A549 (cell line): Measurements from ENCODE around the gene TOX2. TPM values are rescaled to one million over a fixed set of nuclear protein-coding genes. Genes with fewer than 3 reads are reported as not detected.

Experiments used
- BHLHE40 ChIP-seq: IDR thresholded peaks from 2 replicates; pipeline ENCODE4 v1.6.1; 2012; ENCODE audit warnings: low read depth, low read length, inconsistent platforms
- CBX8 ChIP-seq: fragments of 200-600 bp; sonication (generic); IDR thresholded peaks from 2 replicates; pipeline ENCODE4 v1.6.1; 2016
- CEBPB ChIP-seq, 2 experiments: fragments of >200 bp in 1 of 2; sonication (Bioruptor Twin) in 1 of 2; formaldehyde crosslinking in 1 of 2; IDR thresholded peaks; 2 replicates each; pipeline ENCODE4 v1.6.1; 2012 to 2016
- CHD2 ChIP-seq: fragments of 150-350 bp; IDR thresholded peaks from 2 replicates; pipeline ENCODE4 v1.6.1; 2014; ENCODE audit warnings: low read length; ENCODE audit not compliant: partially characterized antibody
- CHD4 ChIP-seq: fragments of 200-600 bp; sonication (generic); IDR thresholded peaks from 2 replicates; pipeline ENCODE4 v1.6.1; 2016; ENCODE audit warnings: antibody characterized with exemption, mild to moderate bottlenecking, borderline replicate concordance
- EHMT2 ChIP-seq: fragments of 200-600 bp; sonication (generic); IDR thresholded peaks from 2 replicates; pipeline ENCODE4 v1.6.1; 2016; ENCODE audit warnings: antibody characterized with exemption, low read depth, mild to moderate bottlenecking, moderate library complexity
- ESRRA ChIP-seq: fragments of 150-350 bp; IDR thresholded peaks from 2 replicates; pipeline ENCODE4 v1.6.1; 2014; ENCODE audit warnings: mild to moderate bottlenecking, low read length, borderline replicate concordance
- FOXS1 ChIP-seq: fragments of 250-450 bp; sonication (Bioruptor Pico); IDR thresholded peaks from 2 replicates; pipeline ENCODE4 v1.5.0; 2020; ENCODE audit warnings: mild to moderate bottlenecking, moderate library complexity
- HDAC2 ChIP-seq: fragments of 200-600 bp; sonication (generic); IDR thresholded peaks from 2 replicates; pipeline ENCODE4 v1.6.1; 2016
- HEYL ChIP-seq: fragments of 250-450 bp; sonication (Bioruptor Pico); IDR thresholded peaks from 2 replicates; pipeline ENCODE4 v1.8.0; 2021; ENCODE audit warnings: mild to moderate bottlenecking, moderate library complexity
- HOXB5 ChIP-seq: fragments of 250-450 bp; sonication (Bioruptor Pico); IDR thresholded peaks from 2 replicates; pipeline ENCODE4 v1.5.0; 2020; ENCODE audit warnings: mild to moderate bottlenecking, moderate library complexity
- JUN ChIP-seq, 2 experiments: fragments of >200 bp; sonication (Bioruptor Twin); formaldehyde crosslinking; IDR thresholded peaks; 2 replicates in 1 of 2; 3 replicates in 1 of 2; pipeline ENCODE4 v1.6.1; 2016 to 2017
- NPAS2 ChIP-seq: fragments of 250-450 bp; sonication (Bioruptor Pico); IDR thresholded peaks from 2 replicates; pipeline ENCODE4 v1.8.0; 2022; ENCODE audit warnings: mild to moderate bottlenecking, moderate library complexity, borderline replicate concordance
- NR3C1 ChIP-seq: fragments of >200 bp; sonication (Bioruptor Twin); formaldehyde crosslinking; IDR thresholded peaks from 3 replicates; pipeline ENCODE4 v1.6.1; 2017
- POLR2AphosphoS2 ChIP-seq: conservative IDR thresholded peaks from 2 replicates; pipeline ENCODE4 v1.6.1; 2012; ENCODE audit warnings: low read length, improper control_type of control experiment, inconsistent platforms
- RNF2 ChIP-seq: fragments of 200-600 bp; sonication (generic); IDR thresholded peaks from 2 replicates; pipeline ENCODE4 v1.6.1; 2016; ENCODE audit warnings: low read depth, mild to moderate bottlenecking, antibody characterized with exemption, moderate library complexity, borderline replicate concordance
- SMC3 ChIP-seq: fragments of >200 bp; sonication (Bioruptor Twin); formaldehyde crosslinking; IDR thresholded peaks from 3 replicates; pipeline ENCODE4 v1.6.1; 2018; ENCODE audit warnings: inconsistent platforms
- SREBF2 ChIP-seq: fragments of 450-650 bp; IDR thresholded peaks from 2 replicates; pipeline ENCODE4 v1.6.1; 2014; ENCODE audit warnings: mild to moderate bottlenecking, moderate library complexity
- ZFP36 ChIP-seq: fragments of 450-650 bp; IDR thresholded peaks from 2 replicates; pipeline ENCODE4 v1.6.1; 2014; ENCODE audit warnings: borderline replicate concordance; ENCODE audit not compliant: partially characterized antibody
- polyA plus RNA-seq, 4 experiments: library from polyadenylated mRNA; depleted of rRNA in 3 of 4; stranded (reverse); fragments of >200 nt; fragmentation: RNase III in 1 of 4; extraction: RNeasy Plus Mini Kit Qiagen cat#74134 plus additional on column Dnase treatment in 1 of 4; gene quantifications; 2 replicates in 3 of 4; 3 replicates in 1 of 4; pipeline ENCODE4 v1.2.3, GENCODE V29; 2011 to 2017
- TF ChIP-seq, protein P1 (sequence below): fragments of >200 bp; sonication (Bioruptor Twin); formaldehyde crosslinking; IDR thresholded peaks from 3 replicates; pipeline ENCODE4 v1.6.1; 2016
- TF ChIP-seq, protein P2 (sequence below): fragments of >200 bp; sonication (Bioruptor Twin); formaldehyde crosslinking; IDR thresholded peaks from 3 replicates; pipeline ENCODE4 v1.5.1; 2016
- TF ChIP-seq, protein P3 (sequence below): IDR thresholded peaks from 2 replicates; pipeline ENCODE4 v1.6.1; 2012; ENCODE audit warnings: low read depth, borderline replicate concordance
- TF ChIP-seq, protein P4 (sequence below): fragments of 150-350 bp; IDR thresholded peaks from 2 replicates; pipeline ENCODE4 v1.6.1; 2014; ENCODE audit warnings: low read depth, mild to moderate bottlenecking, low read length
- TF ChIP-seq, protein P5 (sequence below): fragments of 250-450 bp; sonication (Bioruptor Pico); IDR thresholded peaks from 2 replicates; pipeline ENCODE4 v1.5.0; 2020; ENCODE audit warnings: low read depth, mild to moderate bottlenecking, moderate library complexity
- TF ChIP-seq, protein P6 (sequence below): fragments of 200-600 bp; sonication (generic); IDR thresholded peaks from 2 replicates; pipeline ENCODE4 v1.6.1; 2016; ENCODE audit warnings: antibody characterized with exemption, mild to moderate bottlenecking, moderate library complexity
- TF ChIP-seq, protein P7 (sequence below): fragments of 250-450 bp; sonication (Bioruptor Pico); IDR thresholded peaks from 2 replicates; pipeline ENCODE4 v1.5.0; 2021; ENCODE audit warnings: mild to moderate bottlenecking, moderate library complexity, borderline replicate concordance
- TF ChIP-seq, protein P8 (sequence below): fragments of >200 bp; sonication (Bioruptor Twin); formaldehyde crosslinking; IDR thresholded peaks from 2 replicates; pipeline ENCODE4 v1.6.1; 2016

Gene TOX2
- polyA plus RNA-seq, 2 of the 4 experiments (the other 2 are of a cell fraction): 2.5 to 5.3 TPM

DNA sequence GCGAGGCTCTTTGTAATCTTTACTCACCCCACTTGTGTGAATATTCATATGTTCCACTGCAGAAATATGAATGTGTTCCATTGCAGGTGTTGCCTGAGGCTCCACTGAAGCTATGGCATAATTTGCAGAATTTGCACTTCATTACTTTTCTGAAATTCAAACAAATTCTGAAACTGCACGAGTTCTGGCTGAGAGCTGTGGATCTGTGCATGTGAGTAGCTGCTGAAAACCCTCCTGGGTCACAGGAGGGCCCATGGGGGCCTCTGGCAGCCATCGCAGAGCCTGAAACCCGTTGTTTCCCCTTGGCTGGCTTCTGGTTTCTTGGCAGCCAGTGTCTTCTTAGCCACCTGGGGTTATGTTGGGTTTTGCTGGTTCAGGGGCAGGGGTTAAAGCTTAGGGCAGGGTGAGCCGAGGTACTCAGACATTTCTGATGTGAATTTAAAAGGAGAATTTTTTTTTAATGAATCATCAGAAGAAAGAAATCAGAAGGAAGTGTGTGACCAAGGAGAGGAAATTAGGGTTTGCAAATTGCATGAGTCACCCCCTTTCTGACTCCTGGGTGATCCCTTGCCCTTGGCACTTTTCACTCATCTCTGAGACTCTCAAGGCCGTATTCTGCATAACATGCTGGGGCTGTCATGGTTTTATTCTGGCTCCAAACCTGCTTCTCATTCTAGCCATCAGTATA, 40.6 kb downstream of the TOX2 start (continued):
- TF ChIP-seq, protein P1, sequence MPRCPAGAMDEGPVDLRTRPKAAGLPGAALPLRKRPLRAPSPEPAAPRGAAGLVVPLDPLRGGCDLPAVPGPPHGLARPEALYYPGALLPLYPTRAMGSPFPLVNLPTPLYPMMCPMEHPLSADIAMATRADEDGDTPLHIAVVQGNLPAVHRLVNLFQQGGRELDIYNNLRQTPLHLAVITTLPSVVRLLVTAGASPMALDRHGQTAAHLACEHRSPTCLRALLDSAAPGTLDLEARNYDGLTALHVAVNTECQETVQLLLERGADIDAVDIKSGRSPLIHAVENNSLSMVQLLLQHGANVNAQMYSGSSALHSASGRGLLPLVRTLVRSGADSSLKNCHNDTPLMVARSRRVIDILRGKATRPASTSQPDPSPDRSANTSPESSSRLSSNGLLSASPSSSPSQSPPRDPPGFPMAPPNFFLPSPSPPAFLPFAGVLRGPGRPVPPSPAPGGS: peak; percentile 68; the same call in 1 of the 3 replicates
- TF ChIP-seq, protein P2, sequence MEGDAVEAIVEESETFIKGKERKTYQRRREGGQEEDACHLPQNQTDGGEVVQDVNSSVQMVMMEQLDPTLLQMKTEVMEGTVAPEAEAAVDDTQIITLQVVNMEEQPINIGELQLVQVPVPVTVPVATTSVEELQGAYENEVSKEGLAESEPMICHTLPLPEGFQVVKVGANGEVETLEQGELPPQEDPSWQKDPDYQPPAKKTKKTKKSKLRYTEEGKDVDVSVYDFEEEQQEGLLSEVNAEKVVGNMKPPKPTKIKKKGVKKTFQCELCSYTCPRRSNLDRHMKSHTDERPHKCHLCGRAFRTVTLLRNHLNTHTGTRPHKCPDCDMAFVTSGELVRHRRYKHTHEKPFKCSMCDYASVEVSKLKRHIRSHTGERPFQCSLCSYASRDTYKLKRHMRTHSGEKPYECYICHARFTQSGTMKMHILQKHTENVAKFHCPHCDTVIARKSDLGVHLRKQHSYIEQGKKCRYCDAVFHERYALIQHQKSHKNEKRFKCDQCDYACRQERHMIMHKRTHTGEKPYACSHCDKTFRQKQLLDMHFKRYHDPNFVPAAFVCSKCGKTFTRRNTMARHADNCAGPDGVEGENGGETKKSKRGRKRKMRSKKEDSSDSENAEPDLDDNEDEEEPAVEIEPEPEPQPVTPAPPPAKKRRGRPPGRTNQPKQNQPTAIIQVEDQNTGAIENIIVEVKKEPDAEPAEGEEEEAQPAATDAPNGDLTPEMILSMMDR: no peak
- TF ChIP-seq NPAS2 (CRISPR knock-in tag) (no peak), JUN (IDR thresholded peaks at IDR 0.05) (peak; percentile 85 to 90; a peak in 4 of 5 replicates), FOXS1 (no peak), CHD4 (no peak), HEYL (CRISPR knock-in tag) (no peak), NR3C1 (no peak), SREBF2 (no peak), CEBPB (IDR thresholded peaks at IDR 0.05) (peak in 1 of 2 experiments; percentile 34; a peak in 1 of 4 replicates), HOXB5 (no peak), SMC3 (peak; percentile 35; the same call in 2 of the 3 replicates), CHD2 (no peak), BHLHE40 (no peak), RNF2 (no peak), ZFP36 (no peak), EHMT2 (no peak), HDAC2 (no peak), CBX8 (no peak), ESRRA (peak; percentile 84), POLR2AphosphoS2 (no peak)
- TF ChIP-seq, protein P3, sequence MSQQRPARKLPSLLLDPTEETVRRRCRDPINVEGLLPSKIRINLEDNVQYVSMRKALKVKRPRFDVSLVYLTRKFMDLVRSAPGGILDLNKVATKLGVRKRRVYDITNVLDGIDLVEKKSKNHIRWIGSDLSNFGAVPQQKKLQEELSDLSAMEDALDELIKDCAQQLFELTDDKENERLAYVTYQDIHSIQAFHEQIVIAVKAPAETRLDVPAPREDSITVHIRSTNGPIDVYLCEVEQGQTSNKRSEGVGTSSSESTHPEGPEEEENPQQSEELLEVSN: no peak
- TF ChIP-seq, protein P4, sequence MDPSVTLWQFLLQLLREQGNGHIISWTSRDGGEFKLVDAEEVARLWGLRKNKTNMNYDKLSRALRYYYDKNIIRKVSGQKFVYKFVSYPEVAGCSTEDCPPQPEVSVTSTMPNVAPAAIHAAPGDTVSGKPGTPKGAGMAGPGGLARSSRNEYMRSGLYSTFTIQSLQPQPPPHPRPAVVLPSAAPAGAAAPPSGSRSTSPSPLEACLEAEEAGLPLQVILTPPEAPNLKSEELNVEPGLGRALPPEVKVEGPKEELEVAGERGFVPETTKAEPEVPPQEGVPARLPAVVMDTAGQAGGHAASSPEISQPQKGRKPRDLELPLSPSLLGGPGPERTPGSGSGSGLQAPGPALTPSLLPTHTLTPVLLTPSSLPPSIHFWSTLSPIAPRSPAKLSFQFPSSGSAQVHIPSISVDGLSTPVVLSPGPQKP: no peak
- TF ChIP-seq, protein P5, sequence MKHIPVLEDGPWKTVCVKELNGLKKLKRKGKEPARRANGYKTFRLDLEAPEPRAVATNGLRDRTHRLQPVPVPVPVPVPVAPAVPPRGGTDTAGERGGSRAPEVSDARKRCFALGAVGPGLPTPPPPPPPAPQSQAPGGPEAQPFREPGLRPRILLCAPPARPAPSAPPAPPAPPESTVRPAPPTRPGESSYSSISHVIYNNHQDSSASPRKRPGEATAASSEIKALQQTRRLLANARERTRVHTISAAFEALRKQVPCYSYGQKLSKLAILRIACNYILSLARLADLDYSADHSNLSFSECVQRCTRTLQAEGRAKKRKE (CRISPR knock-in tag): no peak
- TF ChIP-seq, protein P6, sequence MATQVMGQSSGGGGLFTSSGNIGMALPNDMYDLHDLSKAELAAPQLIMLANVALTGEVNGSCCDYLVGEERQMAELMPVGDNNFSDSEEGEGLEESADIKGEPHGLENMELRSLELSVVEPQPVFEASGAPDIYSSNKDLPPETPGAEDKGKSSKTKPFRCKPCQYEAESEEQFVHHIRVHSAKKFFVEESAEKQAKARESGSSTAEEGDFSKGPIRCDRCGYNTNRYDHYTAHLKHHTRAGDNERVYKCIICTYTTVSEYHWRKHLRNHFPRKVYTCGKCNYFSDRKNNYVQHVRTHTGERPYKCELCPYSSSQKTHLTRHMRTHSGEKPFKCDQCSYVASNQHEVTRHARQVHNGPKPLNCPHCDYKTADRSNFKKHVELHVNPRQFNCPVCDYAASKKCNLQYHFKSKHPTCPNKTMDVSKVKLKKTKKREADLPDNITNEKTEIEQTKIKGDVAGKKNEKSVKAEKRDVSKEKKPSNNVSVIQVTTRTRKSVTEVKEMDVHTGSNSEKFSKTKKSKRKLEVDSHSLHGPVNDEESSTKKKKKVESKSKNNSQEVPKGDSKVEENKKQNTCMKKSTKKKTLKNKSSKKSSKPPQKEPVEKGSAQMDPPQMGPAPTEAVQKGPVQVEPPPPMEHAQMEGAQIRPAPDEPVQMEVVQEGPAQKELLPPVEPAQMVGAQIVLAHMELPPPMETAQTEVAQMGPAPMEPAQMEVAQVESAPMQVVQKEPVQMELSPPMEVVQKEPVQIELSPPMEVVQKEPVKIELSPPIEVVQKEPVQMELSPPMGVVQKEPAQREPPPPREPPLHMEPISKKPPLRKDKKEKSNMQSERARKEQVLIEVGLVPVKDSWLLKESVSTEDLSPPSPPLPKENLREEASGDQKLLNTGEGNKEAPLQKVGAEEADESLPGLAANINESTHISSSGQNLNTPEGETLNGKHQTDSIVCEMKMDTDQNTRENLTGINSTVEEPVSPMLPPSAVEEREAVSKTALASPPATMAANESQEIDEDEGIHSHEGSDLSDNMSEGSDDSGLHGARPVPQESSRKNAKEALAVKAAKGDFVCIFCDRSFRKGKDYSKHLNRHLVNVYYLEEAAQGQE: no peak
- TF ChIP-seq, protein P7, sequence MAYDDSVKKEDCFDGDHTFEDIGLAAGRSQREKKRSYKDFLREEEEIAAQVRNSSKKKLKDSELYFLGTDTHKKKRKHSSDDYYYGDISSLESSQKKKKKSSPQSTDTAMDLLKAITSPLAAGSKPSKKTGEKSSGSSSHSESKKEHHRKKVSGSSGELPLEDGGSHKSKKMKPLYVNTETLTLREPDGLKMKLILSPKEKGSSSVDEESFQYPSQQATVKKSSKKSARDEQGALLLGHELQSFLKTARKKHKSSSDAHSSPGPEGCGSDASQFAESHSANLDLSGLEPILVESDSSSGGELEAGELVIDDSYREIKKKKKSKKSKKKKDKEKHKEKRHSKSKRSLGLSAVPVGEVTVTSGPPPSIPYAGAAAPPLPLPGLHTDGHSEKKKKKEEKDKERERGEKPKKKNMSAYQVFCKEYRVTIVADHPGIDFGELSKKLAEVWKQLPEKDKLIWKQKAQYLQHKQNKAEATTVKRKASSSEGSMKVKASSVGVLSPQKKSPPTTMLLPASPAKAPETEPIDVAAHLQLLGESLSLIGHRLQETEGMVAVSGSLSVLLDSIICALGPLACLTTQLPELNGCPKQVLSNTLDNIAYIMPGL: no peak
- TF ChIP-seq, protein P8, sequence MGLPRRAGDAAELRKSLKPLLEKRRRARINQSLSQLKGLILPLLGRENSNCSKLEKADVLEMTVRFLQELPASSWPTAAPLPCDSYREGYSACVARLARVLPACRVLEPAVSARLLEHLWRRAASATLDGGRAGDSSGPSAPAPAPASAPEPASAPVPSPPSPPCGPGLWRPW: no peak
